ENCODE measurements around the gene MADD. TPM values are rescaled to one million over a fixed set of nuclear protein-coding genes. Genes with fewer than 3 reads are reported as not detected.
"Not testable (repeated sequence)": the region's sequence is repeated elsewhere in the genome, so short reads cannot be mapped to it uniquely, and the experiment has no call there.

MADD gene
- total RNA-seq, 1 donor from 2014 or later, result 67.2 TPM

- no peak for TF ChIP-seq CTCF (IDR thresholded peaks at IDR 0.05)
- DNase-seq (ENCODE audit: extremely low spot score, unreplicated experiment), result no peak
- peaks cover 64% of the 10 kb centered on the region for H3K36me3 Mint-ChIP-seq (ENCODE audit: unreplicated experiment)
- peaks cover 5% of the 10 kb centered on the region for H3K4me1 Mint-ChIP-seq (ENCODE audit: unreplicated experiment)
- no peak overlapping the region for H3K27ac Mint-ChIP-seq (ENCODE audit: unreplicated experiment)
- no peak overlapping the region for H3K4me3 Mint-ChIP-seq (ENCODE audit: unreplicated experiment)
- H3K27me3 Mint-ChIP-seq (ENCODE audit: unreplicated experiment), result no peaks in the 10 kb centered on the region
- peaks cover 13% of the 10 kb centered on the region for H3K9me3 Mint-ChIP-seq (ENCODE audit: unreplicated experiment)
Observed at GRCh38 chr11:47302853-47303252, 32.9 kb downstream of the MADD start.

GRCh38 chr11:47305734-47306483, 36.0 kb downstream of the MADD start:
- Mint-ChIP-seq H3K4me3 (ENCODE audit: unreplicated experiment) (no peak overlapping the region), H3K9me3 (ENCODE audit: unreplicated experiment) (peaks cover 6% of the 10 kb centered on the region), H3K36me3 (ENCODE audit: unreplicated experiment) (peaks cover 56% of the 10 kb centered on the region), H3K27ac (ENCODE audit: unreplicated experiment) (no peak overlapping the region), H3K4me1 (ENCODE audit: unreplicated experiment) (peaks cover 5% of the 10 kb centered on the region), H3K27me3 (ENCODE audit: unreplicated experiment) (no peaks in the 10 kb centered on the region)
- no peak for DNase-seq (ENCODE audit: extremely low spot score, unreplicated experiment)
- TF ChIP-seq CTCF (IDR thresholded peaks at IDR 0.05), result no peak

- TF ChIP-seq CTCF (IDR thresholded peaks at IDR 0.05), result no peak
- Mint-ChIP-seq H3K4me3 (ENCODE audit: unreplicated experiment) (no peak overlapping the region), H3K9me3 (ENCODE audit: unreplicated experiment) (peaks cover 6% of the 10 kb centered on the region), H3K36me3 (ENCODE audit: unreplicated experiment) (peaks cover 57% of the 10 kb centered on the region), H3K27ac (ENCODE audit: unreplicated experiment) (no peak overlapping the region), H3K27me3 (ENCODE audit: unreplicated experiment) (no peaks in the 10 kb centered on the region), H3K4me1 (ENCODE audit: unreplicated experiment) (peaks cover 5% of the 10 kb centered on the region)
- no peak for DNase-seq (ENCODE audit: extremely low spot score, unreplicated experiment)
Observed at GRCh38 chr11:47306484-47306844, 36.5 kb downstream of the MADD start.

- Mint-ChIP-seq H3K4me3 (ENCODE audit: unreplicated experiment) (no peak overlapping the region), H3K27me3 (ENCODE audit: unreplicated experiment) (no peaks in the 10 kb centered on the region), H3K9me3 (ENCODE audit: unreplicated experiment) (no peaks in the 10 kb centered on the region), H3K27ac (ENCODE audit: unreplicated experiment) (no peak overlapping the region), H3K36me3 (ENCODE audit: unreplicated experiment) (peaks cover 45% of the 10 kb centered on the region), H3K4me1 (ENCODE audit: unreplicated experiment) (peaks cover 5% of the 10 kb centered on the region)
- TF ChIP-seq CTCF (IDR thresholded peaks at IDR 0.05), result no peak
- DNase-seq (ENCODE audit: extremely low spot score, unreplicated experiment), result no peak
Observed at GRCh38 chr11:47308050-47308823, 38.3 kb downstream of the MADD start.

- no peak for TF ChIP-seq CTCF (IDR thresholded peaks at IDR 0.05)
- DNase-seq (ENCODE audit: extremely low spot score, unreplicated experiment), result no peak
- Mint-ChIP-seq H3K36me3 (ENCODE audit: unreplicated experiment) (peaks cover 36% of the 10 kb centered on the region), H3K27ac (ENCODE audit: unreplicated experiment) (no peak overlapping the region), H3K4me3 (ENCODE audit: unreplicated experiment) (no peak overlapping the region), H3K9me3 (ENCODE audit: unreplicated experiment) (no peaks in the 10 kb centered on the region), H3K4me1 (ENCODE audit: unreplicated experiment) (no peaks in the 10 kb centered on the region), H3K27me3 (ENCODE audit: unreplicated experiment) (no peaks in the 10 kb centered on the region)
Observed at GRCh38 chr11:47314992-47315391, 45.1 kb downstream of the MADD start.

- H3K9me3 Mint-ChIP-seq (ENCODE audit: unreplicated experiment); H3K27ac Mint-ChIP-seq (ENCODE audit: unreplicated experiment); H3K4me1 Mint-ChIP-seq (ENCODE audit: unreplicated experiment); DNase-seq (ENCODE audit: extremely low spot score, unreplicated experiment); H3K27me3 Mint-ChIP-seq (ENCODE audit: unreplicated experiment); H3K4me3 Mint-ChIP-seq (ENCODE audit: unreplicated experiment): not testable (repeated sequence)
- H3K36me3 Mint-ChIP-seq (ENCODE audit: unreplicated experiment), result peaks cover 33% of the 10 kb centered on the region
Observed at GRCh38 chr11:47316501-47316900, 46.6 kb downstream of the MADD start.
